Progenitor cell of endocrine pancreas (in vitro differentiated cells): Measurements from ENCODE around the gene DGKQ. TPM values are rescaled to one million over a fixed set of nuclear protein-coding genes. Genes with fewer than 3 reads are reported as not detected.
A peak's percentile ranks its signal among the peaks of the same experiment; 100 is the strongest.
"Not testable (repeated sequence)": the region's sequence is repeated elsewhere in the genome, so short reads cannot be mapped to it uniquely, and the experiment has no call there.

Source experiments
- DNase-seq: peaks from one replicate; pipeline ENCODE4 v3.0.0; 2021; ENCODE audit warnings: low spot score; ENCODE audit not compliant: unreplicated experiment
- H3K27ac Mint-ChIP-seq: 2 replicates; pipeline ENCODE4 v1.8.0; 2021; ENCODE audit warnings: mild to moderate bottlenecking, moderate library complexity, mixed read lengths
- H3K27me3 Mint-ChIP-seq: 2 replicates; pipeline ENCODE4 v1.8.0; 2021; ENCODE audit warnings: mixed read lengths
- H3K36me3 Mint-ChIP-seq: 2 replicates; pipeline ENCODE4 v1.8.0; 2022; ENCODE audit warnings: mixed read lengths; ENCODE audit not compliant: insufficient read depth
- H3K4me1 Mint-ChIP-seq: 2 replicates; pipeline ENCODE4 v1.8.0; 2021; ENCODE audit warnings: low read depth, mixed read lengths
- H3K4me3 Mint-ChIP-seq: 2 replicates; pipeline ENCODE4 v1.8.0; 2021; ENCODE audit warnings: low read depth, mild to moderate bottlenecking, moderate library complexity, mixed read lengths
- H3K9me3 Mint-ChIP-seq: 2 replicates; pipeline ENCODE4 v1.8.0; 2021; ENCODE audit warnings: low read depth, mixed read lengths
- CTCF ChIP-seq: fragments of 200-600 bp; sonication (generic); IDR thresholded peaks from one replicate; pipeline ENCODE4 v1.5.0; 2021; ENCODE audit warnings: antibody characterized with exemption, mild to moderate bottlenecking; ENCODE audit not compliant: unreplicated experiment
- total RNA-seq: library from RNA; stranded (reverse); gene quantifications from 2 replicates; pipeline ENCODE4 v1.2.1, GENCODE V29; 2021

The DGKQ gene
- total RNA-seq, 1 donor from 2014 or later, result 24.9 TPM

- Mint-ChIP-seq H3K27me3 (no peaks in the 10 kb centered on the region), H3K4me3 (no peak overlapping the region), H3K9me3 (no peaks in the 10 kb centered on the region), H3K4me1 (peaks cover 24% of the 10 kb centered on the region), H3K27ac (no peak overlapping the region), H3K36me3 (no peaks in the 10 kb centered on the region)
- DNase-seq, result no peak
- TF ChIP-seq CTCF, result peak; percentile 67
Observed at GRCh38 chr4:926538-926937, 46.8 kb downstream of the DGKQ start.

- no peak for DNase-seq
- Mint-ChIP-seq H3K36me3 (no peaks in the 10 kb centered on the region), H3K9me3 (no peaks in the 10 kb centered on the region), H3K27ac (peak overlapping the region; percentile 1), H3K27me3 (no peaks in the 10 kb centered on the region), H3K4me3 (no peak overlapping the region), H3K4me1 (peaks cover 18% of the 10 kb centered on the region)
- no peak for TF ChIP-seq CTCF
Observed at GRCh38 chr4:925771-926500, 47.4 kb downstream of the DGKQ start.

GRCh38 chr4:925171-925570 lies 48.2 kb downstream of the DGKQ start:
- no peaks in the 10 kb centered on the region for H3K36me3 Mint-ChIP-seq
- no peak for TF ChIP-seq CTCF
- no peak overlapping the region for H3K27ac Mint-ChIP-seq
- H3K27me3 Mint-ChIP-seq, result no peaks in the 10 kb centered on the region
- H3K4me3 Mint-ChIP-seq, result no peak overlapping the region
- peaks cover 10% of the 10 kb centered on the region for H3K4me1 Mint-ChIP-seq
- no peak for DNase-seq
- H3K9me3 Mint-ChIP-seq, result no peaks in the 10 kb centered on the region

- Mint-ChIP-seq H3K4me1 (peaks cover 6% of the 10 kb centered on the region), H3K27me3 (no peaks in the 10 kb centered on the region), H3K4me3 (no peak overlapping the region), H3K9me3 (no peaks in the 10 kb centered on the region), H3K27ac (no peak overlapping the region), H3K36me3 (no peaks in the 10 kb centered on the region)
- DNase-seq, result no peak
- TF ChIP-seq CTCF, result no peak
Observed at GRCh38 chr4:924107-925096, 49.0 kb downstream of the DGKQ start.

GRCh38 chr4:921830-922331 lies 51.5 kb downstream of the DGKQ start:
- Mint-ChIP-seq H3K4me1 (peaks cover 3% of the 10 kb centered on the region), H3K27ac (no peak overlapping the region), H3K36me3 (peaks cover 2% of the 10 kb centered on the region), H3K27me3 (no peaks in the 10 kb centered on the region), H3K4me3 (no peak overlapping the region), H3K9me3 (peaks cover 11% of the 10 kb centered on the region)
- no peak for TF ChIP-seq CTCF
- DNase-seq, result no peak

GRCh38 chr4:919004-919680 lies 54.2 kb downstream of the DGKQ start:
- not testable (repeated sequence) for DNase-seq, H3K27me3 Mint-ChIP-seq, H3K4me3 Mint-ChIP-seq, H3K36me3 Mint-ChIP-seq, H3K4me1 Mint-ChIP-seq, H3K27ac Mint-ChIP-seq
- H3K9me3 Mint-ChIP-seq, result peaks cover 11% of the 10 kb centered on the region

- DNase-seq, H3K27me3 Mint-ChIP-seq, H3K4me1 Mint-ChIP-seq, H3K27ac Mint-ChIP-seq, H3K4me3 Mint-ChIP-seq, H3K36me3 Mint-ChIP-seq: not testable (repeated sequence)
- peaks cover 11% of the 10 kb centered on the region for H3K9me3 Mint-ChIP-seq
Observed at GRCh38 chr4:918591-918990, 54.8 kb downstream of the DGKQ start.
